ENCODE data around the gene IL1RAPL1.

Gene IL1RAPL1

DNA sequence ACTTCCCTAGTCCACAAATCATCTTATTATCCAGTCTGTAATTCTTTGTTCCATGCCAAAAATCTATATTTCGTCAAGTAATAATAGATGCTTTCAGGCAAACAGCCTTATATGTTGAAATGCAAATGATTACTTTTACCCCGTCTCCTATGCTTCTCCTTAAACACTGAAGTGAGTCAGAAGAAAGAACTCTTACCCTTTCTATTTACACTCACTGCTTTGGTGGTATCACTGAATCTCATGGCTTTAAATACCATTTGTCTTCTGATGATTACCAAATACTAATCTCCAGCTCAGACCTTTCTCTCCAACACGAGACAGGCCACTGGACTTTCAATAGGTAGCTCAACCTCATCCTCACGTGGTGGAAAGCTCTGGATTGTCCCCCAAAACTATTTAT lies 558.1 kb downstream of the IL1RAPL1 start:
- TF ChIP-seq, protein P1, sequence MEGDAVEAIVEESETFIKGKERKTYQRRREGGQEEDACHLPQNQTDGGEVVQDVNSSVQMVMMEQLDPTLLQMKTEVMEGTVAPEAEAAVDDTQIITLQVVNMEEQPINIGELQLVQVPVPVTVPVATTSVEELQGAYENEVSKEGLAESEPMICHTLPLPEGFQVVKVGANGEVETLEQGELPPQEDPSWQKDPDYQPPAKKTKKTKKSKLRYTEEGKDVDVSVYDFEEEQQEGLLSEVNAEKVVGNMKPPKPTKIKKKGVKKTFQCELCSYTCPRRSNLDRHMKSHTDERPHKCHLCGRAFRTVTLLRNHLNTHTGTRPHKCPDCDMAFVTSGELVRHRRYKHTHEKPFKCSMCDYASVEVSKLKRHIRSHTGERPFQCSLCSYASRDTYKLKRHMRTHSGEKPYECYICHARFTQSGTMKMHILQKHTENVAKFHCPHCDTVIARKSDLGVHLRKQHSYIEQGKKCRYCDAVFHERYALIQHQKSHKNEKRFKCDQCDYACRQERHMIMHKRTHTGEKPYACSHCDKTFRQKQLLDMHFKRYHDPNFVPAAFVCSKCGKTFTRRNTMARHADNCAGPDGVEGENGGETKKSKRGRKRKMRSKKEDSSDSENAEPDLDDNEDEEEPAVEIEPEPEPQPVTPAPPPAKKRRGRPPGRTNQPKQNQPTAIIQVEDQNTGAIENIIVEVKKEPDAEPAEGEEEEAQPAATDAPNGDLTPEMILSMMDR (IDR thresholded peaks at IDR 0.05; ENCODE audit: low read depth, low read length): no peak

DNA sequence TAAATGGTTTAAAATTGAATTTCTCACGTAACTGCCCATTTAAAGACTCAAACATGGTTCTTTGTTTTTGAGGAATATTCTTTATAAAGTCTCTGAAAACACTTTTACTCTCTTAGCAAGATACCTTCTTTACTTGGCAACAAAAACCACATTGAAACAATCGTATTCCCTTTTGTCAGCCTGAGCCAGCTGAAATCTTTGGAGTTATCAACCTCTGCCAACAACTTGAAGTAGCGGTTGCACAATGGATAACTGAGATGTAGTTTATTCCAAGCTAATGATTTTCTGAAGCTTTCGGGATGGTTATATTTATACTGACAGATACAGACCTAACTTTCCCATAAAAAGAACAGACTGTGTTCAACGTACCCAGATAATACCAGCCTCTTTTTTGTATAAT lies 561.3 kb downstream of the IL1RAPL1 start:
- TF ChIP-seq, protein P1 (IDR thresholded peaks at IDR 0.05; ENCODE audit: low read depth, low read length): no peak
- DNase-seq (ENCODE audit: low read depth in 2 of 2): peak in 1 of 2 donors; percentile 9
- no peak overlapping the region for H3K4me3 ChIP-seq (replicated peaks in 1 of 2; ENCODE audit: low read depth in 2 of 2, low read length in 2 of 2)

More for the DNA sequence above, 558.1 kb downstream of the IL1RAPL1 start:
- peak in 1 of 2 donors; percentile 24 for DNase-seq (ENCODE audit: low read depth in 2 of 2)
- no peak overlapping the region for H3K4me3 ChIP-seq (replicated peaks in 1 of 2; ENCODE audit: low read depth in 2 of 2, low read length in 2 of 2)

DNA sequence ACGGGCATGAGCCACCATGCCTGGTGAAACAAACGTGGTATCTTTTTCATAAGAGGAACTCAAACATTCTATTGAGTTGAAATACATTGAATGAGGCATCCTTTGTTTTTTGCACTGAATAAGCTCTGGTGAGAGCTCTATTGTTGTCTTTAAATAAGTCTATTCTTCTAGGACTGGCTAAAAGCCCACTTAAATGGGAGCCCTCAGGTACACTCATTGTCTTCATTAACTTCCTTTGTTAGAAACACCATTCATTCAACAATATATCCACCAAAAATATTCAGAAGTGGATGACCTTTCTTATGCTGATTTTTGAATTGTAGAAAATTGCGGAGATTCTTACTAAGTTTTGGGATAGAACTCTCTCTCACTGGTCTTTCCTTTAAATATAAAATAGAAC lies 568.0 kb downstream of the IL1RAPL1 start:
- no peak for DNase-seq (ENCODE audit: low read depth in 2 of 2)
- TF ChIP-seq, protein P1 (IDR thresholded peaks at IDR 0.05; ENCODE audit: low read depth, low read length): no peak
- no peak overlapping the region for H3K4me3 ChIP-seq (replicated peaks in 1 of 2; ENCODE audit: low read depth in 2 of 2, low read length in 2 of 2)

DNA sequence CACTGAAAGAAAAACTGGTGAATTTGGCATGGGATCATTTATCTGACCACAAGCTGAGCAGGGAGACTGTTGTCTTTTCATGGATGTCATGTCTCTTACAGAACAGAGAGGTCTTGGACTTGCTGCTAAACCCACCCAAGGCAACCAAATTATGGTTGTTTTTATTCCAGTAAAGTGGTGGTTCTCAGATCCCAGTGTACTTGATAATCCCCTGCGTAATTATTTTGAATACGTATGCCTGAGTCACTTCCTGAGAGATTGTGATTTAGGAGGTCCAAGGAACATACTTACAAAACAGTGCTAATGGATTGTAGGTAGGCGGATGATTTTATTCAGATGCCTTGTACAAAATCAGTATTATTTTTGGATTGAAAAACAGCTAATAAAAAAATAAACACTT lies 585.6 kb downstream of the IL1RAPL1 start:
- H3K4me3 ChIP-seq (replicated peaks in 1 of 2; ENCODE audit: low read depth in 2 of 2, low read length in 2 of 2): no peak overlapping the region
- TF ChIP-seq, protein P1 (IDR thresholded peaks at IDR 0.05; ENCODE audit: low read depth, low read length): no peak
- peak; percentile 64 to 86 for DNase-seq (ENCODE audit: low read depth in 2 of 2)

DNA sequence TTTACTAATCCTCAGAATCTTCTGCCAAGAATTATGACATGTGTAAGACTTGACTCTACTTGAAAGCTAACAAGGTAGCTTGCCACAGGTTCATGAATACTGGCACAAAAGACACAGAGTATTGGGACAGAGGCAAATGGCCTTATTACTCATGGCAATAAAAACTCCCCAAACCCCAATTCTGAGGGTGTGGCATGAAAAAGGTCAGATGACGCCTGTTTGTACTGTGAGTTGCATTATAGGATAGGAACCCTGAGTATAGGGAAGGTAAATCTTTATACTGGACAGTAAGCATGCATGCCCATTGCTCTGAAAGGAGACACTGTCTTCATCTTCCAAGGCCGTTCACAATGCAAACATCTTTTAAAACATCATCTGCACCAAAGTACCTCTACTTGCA lies 600.0 kb downstream of the IL1RAPL1 start:
- TF ChIP-seq, protein P1 (IDR thresholded peaks at IDR 0.05; ENCODE audit: low read depth, low read length): no peak
- H3K4me3 ChIP-seq (replicated peaks in 1 of 2; ENCODE audit: low read depth in 2 of 2, low read length in 2 of 2): no peak overlapping the region
- DNase-seq (ENCODE audit: low read depth in 2 of 2): no peak

DNA sequence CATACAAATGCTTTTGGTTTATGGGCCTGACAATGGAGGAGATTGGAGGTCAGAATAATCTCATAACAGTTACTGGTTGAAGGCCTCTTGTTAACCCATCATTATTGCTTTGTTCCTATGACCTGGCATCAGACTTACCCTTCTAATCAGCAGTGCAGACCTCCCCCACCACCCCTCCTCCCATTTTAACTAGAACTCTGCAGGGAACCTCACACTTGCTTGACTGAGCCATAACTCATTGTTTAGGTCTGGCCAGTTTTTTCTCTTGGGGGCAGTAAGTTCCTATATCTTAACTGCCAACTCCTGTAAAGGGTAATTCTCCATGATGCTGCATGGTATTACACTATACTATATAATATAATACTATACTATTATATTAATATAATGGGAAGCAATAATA lies 609.3 kb downstream of the IL1RAPL1 start:
- no peak overlapping the region for H3K4me3 ChIP-seq (replicated peaks in 1 of 2; ENCODE audit: low read depth in 2 of 2, low read length in 2 of 2)
- TF ChIP-seq, protein P1 (IDR thresholded peaks at IDR 0.05; ENCODE audit: low read depth, low read length): no peak
- DNase-seq (ENCODE audit: low read depth in 2 of 2): no peak

DNA sequence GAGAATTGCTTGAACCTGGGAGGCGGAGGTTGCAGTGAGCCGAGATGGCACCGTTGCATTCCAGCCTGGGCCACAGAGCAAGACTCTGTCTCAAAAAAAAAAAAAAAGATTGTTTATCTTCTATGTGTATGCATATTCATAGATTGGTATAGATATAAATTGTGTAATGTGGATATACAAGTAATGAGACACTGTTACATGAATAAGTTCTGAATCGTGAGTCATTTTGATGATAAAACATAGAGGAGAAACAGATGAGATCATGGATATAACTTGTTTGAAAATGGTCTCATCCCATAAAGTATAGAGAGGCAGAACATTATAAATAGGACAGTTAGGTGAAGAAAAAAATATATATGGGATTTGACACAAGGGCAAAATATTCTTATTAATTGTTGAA lies 628.0 kb downstream of the IL1RAPL1 start:
- DNase-seq (ENCODE audit: low read depth in 2 of 2): peak; percentile 3 to 41
- TF ChIP-seq, protein P1 (IDR thresholded peaks at IDR 0.05; ENCODE audit: low read depth, low read length): no peak
- no peak overlapping the region for H3K4me3 ChIP-seq (replicated peaks in 1 of 2; ENCODE audit: low read depth in 2 of 2, low read length in 2 of 2)
